Measurements from ENCODE around the gene MOSMO. TPM values are rescaled to one million over a fixed set of nuclear protein-coding genes. Genes with fewer than 3 reads are reported as not detected.

MOSMO gene
- total RNA-seq, 1 donor, result 26.5 TPM

DNA sequence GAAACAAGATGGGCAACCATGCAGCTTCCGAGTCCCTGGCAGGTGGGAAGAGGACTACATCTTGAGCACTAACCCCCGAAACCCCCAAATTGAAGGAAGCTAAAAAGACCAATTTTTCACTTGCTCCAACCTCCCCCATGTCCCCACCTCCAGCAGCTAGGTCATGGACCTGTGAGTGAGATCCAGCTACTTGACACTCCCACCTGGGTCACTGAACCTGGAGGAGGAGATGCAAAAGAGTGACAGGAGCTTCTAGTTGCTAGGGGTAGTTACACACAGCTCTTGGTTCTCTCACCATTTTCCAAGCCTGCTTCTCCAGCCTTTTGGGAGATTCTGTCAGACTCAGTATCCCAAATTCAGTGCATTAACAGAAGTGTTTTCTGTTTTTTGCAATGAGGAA is 18.2 kb upstream of the MOSMO start:
- DNase-seq (ENCODE audit: low read depth), result no peak
- TF ChIP-seq, protein P1, sequence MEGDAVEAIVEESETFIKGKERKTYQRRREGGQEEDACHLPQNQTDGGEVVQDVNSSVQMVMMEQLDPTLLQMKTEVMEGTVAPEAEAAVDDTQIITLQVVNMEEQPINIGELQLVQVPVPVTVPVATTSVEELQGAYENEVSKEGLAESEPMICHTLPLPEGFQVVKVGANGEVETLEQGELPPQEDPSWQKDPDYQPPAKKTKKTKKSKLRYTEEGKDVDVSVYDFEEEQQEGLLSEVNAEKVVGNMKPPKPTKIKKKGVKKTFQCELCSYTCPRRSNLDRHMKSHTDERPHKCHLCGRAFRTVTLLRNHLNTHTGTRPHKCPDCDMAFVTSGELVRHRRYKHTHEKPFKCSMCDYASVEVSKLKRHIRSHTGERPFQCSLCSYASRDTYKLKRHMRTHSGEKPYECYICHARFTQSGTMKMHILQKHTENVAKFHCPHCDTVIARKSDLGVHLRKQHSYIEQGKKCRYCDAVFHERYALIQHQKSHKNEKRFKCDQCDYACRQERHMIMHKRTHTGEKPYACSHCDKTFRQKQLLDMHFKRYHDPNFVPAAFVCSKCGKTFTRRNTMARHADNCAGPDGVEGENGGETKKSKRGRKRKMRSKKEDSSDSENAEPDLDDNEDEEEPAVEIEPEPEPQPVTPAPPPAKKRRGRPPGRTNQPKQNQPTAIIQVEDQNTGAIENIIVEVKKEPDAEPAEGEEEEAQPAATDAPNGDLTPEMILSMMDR (IDR thresholded peaks at IDR 0.05; ENCODE audit: insufficient read depth, low read length), result no peak

DNA sequence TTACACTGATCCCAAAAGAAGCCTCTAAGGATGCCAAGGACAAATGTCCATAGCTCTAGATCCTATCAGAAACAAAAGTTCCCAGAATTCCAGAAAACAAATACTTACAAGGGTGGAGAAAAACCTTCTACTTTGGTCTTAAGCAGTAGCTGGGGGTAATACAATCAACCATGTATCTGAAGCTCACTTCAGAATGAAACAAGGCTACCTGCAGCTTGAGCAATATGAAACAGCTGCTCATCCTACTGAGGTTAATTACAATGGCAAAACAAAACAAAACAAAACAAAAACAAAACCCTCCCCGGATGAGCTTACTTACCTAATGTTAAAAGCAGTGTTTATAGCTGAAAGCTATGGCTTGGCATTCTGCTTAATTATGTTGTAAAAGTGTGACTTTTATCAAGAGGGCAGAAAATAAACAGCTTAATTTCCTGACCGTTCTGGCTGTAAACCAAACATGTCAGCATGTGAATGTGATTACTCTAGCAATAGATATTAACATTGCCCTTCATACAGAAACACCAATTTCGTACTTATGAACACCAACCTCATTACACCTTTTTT is 17.4 kb upstream of the MOSMO start:
- TF ChIP-seq, protein P1 (IDR thresholded peaks at IDR 0.05; ENCODE audit: insufficient read depth, low read length), result no peak
- no peak for DNase-seq (ENCODE audit: low read depth)
- no peak overlapping the region for H3K4me3 ChIP-seq (ENCODE audit: low read depth, low read length)

More for the DNA sequence above, 18.2 kb upstream of the MOSMO start:
- no peak overlapping the region for H3K4me3 ChIP-seq (ENCODE audit: low read depth, low read length)

DNA sequence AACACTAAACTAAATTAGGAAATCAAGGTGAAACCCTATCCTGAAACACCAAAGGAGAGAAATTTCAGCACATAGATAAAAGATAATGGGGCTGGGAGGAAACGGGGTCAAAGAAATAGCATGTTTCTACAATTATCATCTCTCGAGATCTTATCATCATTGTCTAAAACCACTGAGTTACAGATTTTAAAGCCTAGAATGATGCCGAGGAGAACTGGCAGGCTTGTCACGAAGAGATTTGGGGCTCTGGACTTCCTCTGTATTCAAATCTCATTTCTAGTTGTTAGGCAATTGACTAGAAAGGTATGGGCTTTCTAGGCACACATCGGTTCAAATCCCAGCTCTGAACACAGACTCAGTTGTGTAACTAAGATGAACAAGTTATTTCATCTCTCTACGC is 16.3 kb upstream of the MOSMO start:
- TF ChIP-seq, protein P1 (IDR thresholded peaks at IDR 0.05; ENCODE audit: insufficient read depth, low read length), result no peak
- H3K4me3 ChIP-seq (ENCODE audit: low read depth, low read length), result no peak overlapping the region
- no peak for DNase-seq (ENCODE audit: low read depth)

DNA sequence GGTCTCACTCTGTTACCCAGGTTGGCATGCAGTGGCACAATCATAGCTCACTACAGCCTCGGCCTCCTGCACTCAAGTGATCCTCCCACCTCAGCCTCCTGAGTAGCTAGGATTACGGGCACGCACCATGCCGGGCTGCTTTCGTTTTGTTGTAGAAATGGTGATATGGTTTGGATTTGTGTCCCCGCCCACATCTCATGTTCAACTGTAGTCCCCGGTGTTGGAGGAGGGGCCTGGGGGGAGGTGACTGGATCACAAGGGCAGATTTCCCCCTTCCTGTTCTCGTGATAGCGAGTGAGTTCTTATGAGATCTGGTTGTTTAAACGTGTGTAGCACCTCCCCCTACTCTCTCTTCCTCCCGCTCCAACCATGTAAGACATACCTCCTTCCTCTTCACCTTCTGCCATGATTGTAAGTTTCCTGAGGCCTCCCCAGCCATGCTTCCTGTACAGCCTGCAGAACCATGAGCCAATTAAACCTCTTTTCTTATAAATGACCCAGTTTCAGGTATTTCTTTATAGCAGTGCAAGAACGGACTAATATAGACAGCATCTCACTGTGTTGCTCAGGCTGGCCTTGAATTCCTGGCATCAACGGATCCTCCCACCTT is 12.9 kb upstream of the MOSMO start:
- TF ChIP-seq, protein P1 (IDR thresholded peaks at IDR 0.05; ENCODE audit: insufficient read depth, low read length), result no peak

DNA sequence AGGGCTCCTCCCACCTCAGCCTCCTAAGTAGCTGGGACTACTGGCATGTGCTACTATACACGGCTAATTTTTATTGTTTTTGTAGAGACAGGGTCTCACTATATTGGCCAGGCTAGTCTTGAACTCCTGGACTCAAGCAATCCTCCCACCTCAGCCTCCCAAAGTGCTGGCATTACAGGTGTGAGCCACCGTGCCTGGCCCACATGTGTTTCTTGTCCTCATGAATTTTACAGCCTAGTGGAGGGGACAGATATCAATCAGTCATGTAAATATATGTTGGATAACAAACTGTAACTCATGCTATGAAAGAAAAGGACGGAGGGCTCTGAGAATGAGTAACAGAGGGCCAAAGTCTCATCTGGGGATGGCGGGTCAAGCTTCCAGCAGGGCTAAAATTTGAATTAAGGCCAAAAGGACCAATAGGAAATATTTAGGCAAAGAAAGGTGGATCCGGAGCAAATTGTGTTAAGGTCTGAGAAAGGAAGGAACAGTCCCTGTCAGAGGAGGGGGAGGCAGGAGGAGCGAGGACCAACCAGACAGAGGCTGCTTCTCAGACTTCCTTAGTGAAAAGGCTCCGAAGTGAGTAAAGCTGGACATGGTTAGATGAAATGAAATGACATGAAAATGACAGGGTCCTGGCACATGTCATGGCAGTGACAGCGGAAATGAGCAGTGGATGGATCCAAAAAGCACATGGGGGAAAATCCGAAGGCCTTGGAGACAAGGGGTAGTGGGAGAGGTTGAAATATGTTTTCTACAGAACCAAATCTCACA is 10.8 kb upstream of the MOSMO start:
- TF ChIP-seq, protein P1 (IDR thresholded peaks at IDR 0.05; ENCODE audit: insufficient read depth, low read length), result no peak
- no peak overlapping the region for H3K4me3 ChIP-seq (ENCODE audit: low read depth, low read length)
- no peak for DNase-seq (ENCODE audit: low read depth)

More for the DNA sequence above, 12.9 kb upstream of the MOSMO start:
- no peak for DNase-seq (ENCODE audit: low read depth)
- H3K4me3 ChIP-seq (ENCODE audit: low read depth, low read length), result no peak overlapping the region

DNA sequence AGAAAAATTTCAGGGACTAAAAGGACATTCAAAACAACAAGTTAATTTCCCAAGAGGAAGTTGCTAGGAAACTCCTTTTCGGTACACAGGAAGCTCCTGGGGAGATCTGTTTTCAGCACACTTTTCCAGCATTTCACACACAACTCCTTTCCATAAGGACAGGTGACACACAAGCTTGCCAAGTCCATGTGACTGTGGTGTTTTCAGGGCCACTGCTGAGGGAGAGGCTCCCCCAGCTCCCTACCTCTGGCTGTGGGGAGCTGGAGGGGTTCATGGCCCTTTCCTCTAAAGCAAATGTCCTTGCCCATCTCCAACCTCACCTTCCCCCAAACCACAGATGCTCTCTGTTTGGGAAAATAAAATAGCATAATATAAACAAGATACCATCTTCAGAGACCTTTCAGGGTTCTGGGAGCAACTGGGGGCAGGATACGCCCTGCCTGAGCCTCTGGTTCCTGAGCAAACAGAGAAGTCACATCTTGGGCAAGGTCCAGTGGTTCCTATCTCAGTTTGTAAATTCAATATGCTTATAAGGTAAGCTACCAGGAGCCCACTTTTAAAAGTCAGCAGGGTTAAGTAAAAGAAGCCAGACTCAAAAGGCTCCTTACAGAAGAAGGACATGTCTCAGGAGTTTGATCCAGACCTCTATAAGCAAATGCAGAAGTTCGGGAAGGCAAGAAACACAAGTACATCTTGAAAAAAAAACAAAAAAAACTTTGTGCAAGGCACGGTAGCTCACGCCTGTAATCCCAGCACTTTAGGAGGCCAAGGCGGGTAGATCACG is 10.0 kb upstream of the MOSMO start:
- H3K4me3 ChIP-seq (ENCODE audit: low read depth, low read length), result no peak overlapping the region
- no peak for DNase-seq (ENCODE audit: low read depth)
- TF ChIP-seq, protein P1 (IDR thresholded peaks at IDR 0.05; ENCODE audit: insufficient read depth, low read length), result no peak

Data from fibroblast of the aortic adventitia (primary cell).